Type B pancreatic cell (in vitro differentiated cells): ENCODE data around the gene CAMK2A. TPM values are rescaled to one million over a fixed set of nuclear protein-coding genes. Genes with fewer than 3 reads are reported as not detected.

ENCODE experiments used
- DNase-seq: peaks from one replicate; pipeline ENCODE4 v3.0.0; 2021; ENCODE audit warnings: mixed read lengths; ENCODE audit not compliant: unreplicated experiment; ENCODE audit errors: extremely low spot score
- H3K27ac Mint-ChIP-seq: 2 replicates; pipeline ENCODE4 v1.8.0; 2021; ENCODE audit warnings: mild to moderate bottlenecking, mixed read lengths
- H3K27me3 Mint-ChIP-seq: 2 replicates; pipeline ENCODE4 v1.8.0; 2021; ENCODE audit warnings: mixed read lengths
- H3K36me3 Mint-ChIP-seq: 2 replicates; pipeline ENCODE4 v1.8.0; 2021; ENCODE audit warnings: mixed read lengths
- H3K4me1 Mint-ChIP-seq: one replicate; pipeline ENCODE4 v1.8.0; 2021; ENCODE audit warnings: mixed read lengths; ENCODE audit not compliant: unreplicated experiment
- H3K4me3 Mint-ChIP-seq: 2 replicates; pipeline ENCODE4 v1.8.0; 2021; ENCODE audit warnings: mild to moderate bottlenecking, mixed read lengths
- H3K9me3 Mint-ChIP-seq: 2 replicates; pipeline ENCODE4 v1.8.0; 2021; ENCODE audit warnings: mixed read lengths
- total RNA-seq: library from RNA; stranded (reverse); gene quantifications from 2 replicates; pipeline ENCODE4 v1.2.1, GENCODE V29; 2021; ENCODE audit warnings: low replicate concordance
- TF ChIP-seq, protein P1 (sequence below): fragments of 200-600 bp; sonication (generic); conservative IDR thresholded peaks from 2 replicates; pipeline ENCODE4 v1.5.0; 2021; ENCODE audit warnings: antibody characterized with exemption, mild to moderate bottlenecking

CAMK2A gene
- total RNA-seq, 1 donor from 2014 or later = 3.7 TPM

DNA sequence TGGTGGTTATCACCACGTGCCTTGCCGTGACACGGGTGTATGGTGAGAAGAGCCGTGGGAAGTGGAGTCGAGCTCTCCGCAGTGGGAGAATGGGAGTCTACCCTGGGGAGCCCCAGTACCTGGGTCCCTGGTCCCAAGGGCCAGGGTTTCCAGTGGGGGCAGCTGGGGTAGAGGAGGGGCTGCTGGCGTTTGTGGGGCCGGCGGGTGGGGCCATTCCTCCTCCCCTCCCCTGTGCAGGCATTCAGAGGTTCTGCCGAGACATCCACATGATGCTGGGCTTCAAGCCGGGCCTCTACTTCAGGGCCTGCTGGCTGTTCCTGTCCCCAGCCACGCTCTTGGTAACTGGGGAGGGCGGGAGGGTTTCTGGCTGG lies 85.0 kb downstream of the CAMK2A start:
- Mint-ChIP-seq H3K4me1 (peaks cover 5% of the 10 kb centered on the region), H3K36me3 (no peaks in the 10 kb centered on the region), H3K4me3 (no peak overlapping the region), H3K27ac (no peak overlapping the region), H3K9me3 (no peaks in the 10 kb centered on the region), H3K27me3 (peaks cover 9% of the 10 kb centered on the region)
- TF ChIP-seq, protein P1, sequence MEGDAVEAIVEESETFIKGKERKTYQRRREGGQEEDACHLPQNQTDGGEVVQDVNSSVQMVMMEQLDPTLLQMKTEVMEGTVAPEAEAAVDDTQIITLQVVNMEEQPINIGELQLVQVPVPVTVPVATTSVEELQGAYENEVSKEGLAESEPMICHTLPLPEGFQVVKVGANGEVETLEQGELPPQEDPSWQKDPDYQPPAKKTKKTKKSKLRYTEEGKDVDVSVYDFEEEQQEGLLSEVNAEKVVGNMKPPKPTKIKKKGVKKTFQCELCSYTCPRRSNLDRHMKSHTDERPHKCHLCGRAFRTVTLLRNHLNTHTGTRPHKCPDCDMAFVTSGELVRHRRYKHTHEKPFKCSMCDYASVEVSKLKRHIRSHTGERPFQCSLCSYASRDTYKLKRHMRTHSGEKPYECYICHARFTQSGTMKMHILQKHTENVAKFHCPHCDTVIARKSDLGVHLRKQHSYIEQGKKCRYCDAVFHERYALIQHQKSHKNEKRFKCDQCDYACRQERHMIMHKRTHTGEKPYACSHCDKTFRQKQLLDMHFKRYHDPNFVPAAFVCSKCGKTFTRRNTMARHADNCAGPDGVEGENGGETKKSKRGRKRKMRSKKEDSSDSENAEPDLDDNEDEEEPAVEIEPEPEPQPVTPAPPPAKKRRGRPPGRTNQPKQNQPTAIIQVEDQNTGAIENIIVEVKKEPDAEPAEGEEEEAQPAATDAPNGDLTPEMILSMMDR = no peak
- no peak for DNase-seq

DNA sequence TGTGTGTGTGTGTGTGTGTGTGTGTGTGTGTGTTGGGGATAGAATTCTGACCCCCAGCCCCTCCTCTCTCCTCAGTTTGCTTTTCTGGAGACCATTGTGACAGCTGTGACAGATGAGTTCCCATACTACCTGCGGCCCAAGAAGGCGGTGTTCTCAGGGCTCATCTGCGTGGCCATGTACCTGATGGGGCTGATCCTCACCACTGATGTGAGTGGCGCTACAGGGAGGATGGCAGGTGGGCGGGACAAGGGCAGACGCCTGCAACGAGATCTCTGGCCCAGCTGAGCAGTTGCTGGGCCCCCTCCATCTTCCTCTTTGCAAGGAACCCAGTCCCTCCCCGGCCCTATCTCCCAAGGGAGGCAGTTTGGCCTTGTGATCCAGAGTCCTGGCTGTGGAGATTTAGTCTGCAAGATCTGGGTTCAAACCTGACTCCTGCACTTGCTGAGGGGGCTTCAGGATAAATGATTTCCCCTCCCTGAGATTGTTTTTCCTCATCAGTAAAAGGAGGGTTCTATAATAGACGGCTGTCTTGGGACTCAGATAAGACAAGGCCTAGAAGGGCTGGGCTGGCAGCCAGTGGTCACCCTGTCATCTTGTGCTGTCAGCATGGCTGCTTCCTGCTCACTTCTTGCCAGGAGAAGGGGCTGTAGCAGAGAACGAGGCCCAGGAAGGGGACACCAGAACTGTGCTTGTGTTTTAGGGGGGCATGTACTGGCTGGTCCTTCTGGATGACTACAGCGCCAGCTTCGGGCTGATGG lies 85.6 kb downstream of the CAMK2A start:
- DNase-seq = no peak
- TF ChIP-seq, protein P1 = no peak

DNA sequence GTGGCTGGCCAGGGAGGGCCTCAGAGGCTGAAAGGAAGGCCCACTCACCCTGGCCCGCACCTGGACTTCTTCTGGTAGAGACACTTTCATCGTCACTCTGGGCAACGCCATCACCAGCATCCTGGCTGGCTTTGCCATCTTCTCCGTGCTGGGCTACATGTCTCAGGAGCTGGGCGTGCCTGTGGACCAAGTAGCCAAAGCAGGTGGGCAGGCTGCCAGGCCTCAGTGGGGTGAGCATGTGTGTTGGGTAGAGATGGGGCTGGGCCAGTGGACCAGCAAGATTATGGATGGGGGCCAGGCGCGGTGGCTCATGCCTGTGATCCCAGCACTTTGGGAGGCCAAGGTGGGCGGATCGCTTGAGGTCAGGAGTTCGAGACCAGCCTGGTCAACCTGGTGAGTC lies 87.1 kb downstream of the CAMK2A start:
- Mint-ChIP-seq H3K27me3 (peaks cover 22% of the 10 kb centered on the region), H3K4me1 (no peaks in the 10 kb centered on the region), H3K4me3 (no peak overlapping the region), H3K36me3 (no peaks in the 10 kb centered on the region), H3K9me3 (no peaks in the 10 kb centered on the region), H3K27ac (no peak overlapping the region)
- TF ChIP-seq, protein P1 = no peak
- no peak for DNase-seq

More for the DNA sequence above, 85.6 kb downstream of the CAMK2A start:
- Mint-ChIP-seq H3K4me1 (peaks cover 5% of the 10 kb centered on the region), H3K9me3 (no peaks in the 10 kb centered on the region), H3K36me3 (no peaks in the 10 kb centered on the region), H3K27me3 (peaks cover 14% of the 10 kb centered on the region), H3K4me3 (no peak overlapping the region), H3K27ac (no peak overlapping the region)

DNA sequence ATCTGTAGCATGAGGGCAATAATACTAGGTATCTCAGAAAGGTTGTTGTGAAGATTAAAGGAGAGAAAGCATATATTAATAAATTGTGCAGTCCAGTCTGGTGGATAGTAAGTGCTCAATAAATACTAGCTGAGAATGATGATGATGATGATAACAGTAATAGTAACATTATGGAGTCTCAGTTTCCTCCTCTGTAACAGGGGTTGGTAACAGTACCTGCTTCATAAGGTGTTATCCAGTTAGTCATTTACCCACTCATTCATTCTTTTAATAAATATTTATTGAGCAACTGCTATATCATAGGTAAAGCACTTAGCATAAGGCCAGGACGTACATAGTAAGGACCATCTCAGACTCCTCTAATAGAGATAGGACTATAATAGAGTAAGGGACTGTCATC lies 92.1 kb downstream of the CAMK2A start:
- peaks cover 6% of the 10 kb centered on the region for H3K4me1 Mint-ChIP-seq
- H3K9me3 Mint-ChIP-seq = no peaks in the 10 kb centered on the region
- no peaks in the 10 kb centered on the region for H3K36me3 Mint-ChIP-seq
- H3K27ac Mint-ChIP-seq = no peak overlapping the region
- no peak overlapping the region for H3K4me3 Mint-ChIP-seq
- peaks cover 41% of the 10 kb centered on the region for H3K27me3 Mint-ChIP-seq
- DNase-seq = no peak
- TF ChIP-seq, protein P1 = no peak

DNA sequence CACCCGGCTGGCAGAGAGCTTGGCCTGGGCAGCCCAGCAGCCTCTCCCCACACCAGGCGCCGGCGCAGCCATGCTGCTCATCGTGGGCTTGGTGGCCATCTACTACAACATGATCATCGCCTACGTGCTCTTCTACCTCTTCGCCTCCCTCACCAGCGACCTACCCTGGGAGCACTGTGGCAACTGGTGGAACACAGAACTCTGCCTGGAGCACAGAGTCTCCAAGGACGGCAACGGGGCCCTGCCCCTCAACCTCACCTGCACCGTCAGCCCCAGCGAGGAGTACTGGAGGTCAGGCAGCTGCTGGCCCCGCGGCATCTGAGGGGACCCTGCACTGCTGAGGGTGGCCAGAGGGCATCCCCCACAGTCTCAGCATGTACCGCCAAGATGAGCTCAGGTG lies 92.6 kb downstream of the CAMK2A start:
- DNase-seq = no peak
- H3K27ac Mint-ChIP-seq = no peak overlapping the region
- H3K36me3 Mint-ChIP-seq = no peaks in the 10 kb centered on the region
- no peak overlapping the region for H3K4me3 Mint-ChIP-seq
- H3K4me1 Mint-ChIP-seq = peaks cover 6% of the 10 kb centered on the region
- TF ChIP-seq, protein P1 = no peak
- H3K9me3 Mint-ChIP-seq = no peaks in the 10 kb centered on the region
- peaks cover 46% of the 10 kb centered on the region for H3K27me3 Mint-ChIP-seq
